HG03432 (cell line): Measurements from ENCODE around the gene ACOT13.
A peak's percentile ranks its signal among the peaks of the same experiment; 100 is the strongest.
"Not testable (repeated sequence)": the region's sequence is repeated elsewhere in the genome, so short reads cannot be mapped to it uniquely, and the experiment has no call there.

Experiments used
- ATAC-seq: cut with Tn5 transposase; IDR thresholded peaks from one replicate; pipeline ENCODE4 v1.9.1; 2021; ENCODE audit warnings: mild to moderate bottlenecking, moderate library complexity; ENCODE audit not compliant: unreplicated experiment

Gene ACOT13

GRCh38 chr6:24666641-24667377 lies at the start of gene ACOT13, which contains the start of gene TDP2:
Gene ACOT13 (plus strand): TSS chr6:24667077. CDS start chr6:24667264, 187 bp downstream.
Gene TDP2 (minus strand): TSS chr6:24666899. CDS start chr6:24666862, 37 bp downstream.
- peak; percentile 98 for ATAC-seq

- no peak for ATAC-seq
These were observed 47.2 kb upstream of the ACOT13 start for GRCh38 chr6:24619661-24620060.

GRCh38 chr6:24620637-24621036 lies 46.2 kb upstream of the ACOT13 start:
- ATAC-seq = no peak

- no peak for ATAC-seq
These were observed 45.1 kb upstream of the ACOT13 start for GRCh38 chr6:24621626-24622289.

GRCh38 chr6:24630856-24631505 lies 35.9 kb upstream of the ACOT13 start:
- ATAC-seq = no peak

GRCh38 chr6:24631671-24632070 lies 35.2 kb upstream of the ACOT13 start:
- no peak for ATAC-seq

- ATAC-seq = no peak
These were observed 34.3 kb upstream of the ACOT13 start for GRCh38 chr6:24632573-24632972.

- ATAC-seq = no peak
These were observed 30.2 kb upstream of the ACOT13 start for GRCh38 chr6:24636681-24637080.

GRCh38 chr6:24640166-24640565 lies 26.7 kb upstream of the ACOT13 start:
- ATAC-seq = no peak

- ATAC-seq = not testable (repeated sequence)
These were observed 26.2 kb upstream of the ACOT13 start for GRCh38 chr6:24640631-24641030.

- no peak for ATAC-seq
These were observed 24.8 kb upstream of the ACOT13 start for GRCh38 chr6:24642061-24642460.

- no peak for ATAC-seq
These were observed 23.0 kb upstream of the ACOT13 start for GRCh38 chr6:24643920-24644319.

- no peak for ATAC-seq
These were observed 22.5 kb upstream of the ACOT13 start for GRCh38 chr6:24644377-24644776.

- ATAC-seq = no peak
These were observed 20.1 kb upstream of the ACOT13 start for GRCh38 chr6:24646771-24647170.

GRCh38 chr6:24648276-24648675 lies 18.6 kb upstream of the ACOT13 start:
- no peak for ATAC-seq

- no peak for ATAC-seq
These were observed 17.2 kb upstream of the ACOT13 start for GRCh38 chr6:24649691-24650090.

GRCh38 chr6:24650365-24650764 lies 16.5 kb upstream of the ACOT13 start:
- ATAC-seq = no peak

GRCh38 chr6:24655215-24655614 lies 11.7 kb upstream of the ACOT13 start:
- ATAC-seq = no peak

GRCh38 chr6:24658573-24659560 lies 8.0 kb upstream of the ACOT13 start:
- no peak for ATAC-seq

GRCh38 chr6:24659561-24659960 lies 7.3 kb upstream of the ACOT13 start:
- ATAC-seq = no peak

- no peak for ATAC-seq
These were observed 6.8 kb upstream of the ACOT13 start for GRCh38 chr6:24660105-24660504.
